Osteoblast (primary cell): ENCODE results near the gene TWF2. TPM values are rescaled to one million over a fixed set of nuclear protein-coding genes. Genes with fewer than 3 reads are reported as not detected.

Experiments
- DNase-seq: peaks from one replicate; pipeline ENCODE4 v3.0.0; 2011; ENCODE audit warnings: low spot score, mixed read lengths; ENCODE audit not compliant: insufficient read length; ENCODE audit errors: missing footprints
- H2AFZ ChIP-seq: 2 replicates; pipeline ENCODE4 v1.6.0; 2011; ENCODE audit warnings: mild to moderate bottlenecking, low read length
- H3K27ac ChIP-seq: 2 replicates; pipeline ENCODE4 v1.5.1; 2011; ENCODE audit warnings: mild to moderate bottlenecking, low read depth, low read length, moderate library complexity
- H3K27me3 ChIP-seq: 2 replicates; pipeline ENCODE4 v1.6.0; 2012; ENCODE audit warnings: mild to moderate bottlenecking, control low read depth, inconsistent platforms, low read length, moderate library complexity; ENCODE audit not compliant: insufficient read depth
- H3K36me3 ChIP-seq: 2 replicates; pipeline ENCODE4 v1.5.1; 2011; ENCODE audit warnings: mild to moderate bottlenecking, low read length, control low read depth, moderate library complexity; ENCODE audit not compliant: insufficient read depth
- H3K4me1 ChIP-seq: 2 replicates; pipeline ENCODE4 v1.5.1; 2011; ENCODE audit warnings: mild to moderate bottlenecking, low read length, control low read depth, moderate library complexity; ENCODE audit not compliant: insufficient read depth
- H3K4me2 ChIP-seq: 2 replicates; pipeline ENCODE4 v1.6.0; 2011; ENCODE audit warnings: mild to moderate bottlenecking, low read length; ENCODE audit not compliant: insufficient read depth
- H3K4me3 ChIP-seq: fragments of 200-600 bp; sonication (generic); 3 replicates; pipeline ENCODE4 v1.5.1; 2012; ENCODE audit warnings: mild to moderate bottlenecking, low read length, inconsistent platforms; ENCODE audit not compliant: insufficient read depth
- H3K79me2 ChIP-seq: 2 replicates; pipeline ENCODE4 v1.6.0; 2012; ENCODE audit warnings: mild to moderate bottlenecking, low read length, control low read depth, inconsistent platforms; ENCODE audit not compliant: insufficient read depth
- H3K9me3 ChIP-seq: 2 replicates; pipeline ENCODE4 v1.5.1; 2011; ENCODE audit warnings: low read depth, low read length, control low read depth
- H4K20me1 ChIP-seq: 2 replicates; pipeline ENCODE4 v1.6.0; 2012; ENCODE audit warnings: mild to moderate bottlenecking, low read length, control low read depth; ENCODE audit not compliant: insufficient read depth
- total RNA-seq: library from RNA; depleted of rRNA; stranded (reverse); fragments of >200 nt; gene quantifications from 2 replicates; pipeline ENCODE4 v1.2.3, GENCODE V29; 2012
- TF ChIP-seq, protein P1 (sequence below): IDR thresholded peaks from 2 replicates; pipeline ENCODE4 v1.5.1; 2011; ENCODE audit warnings: mild to moderate bottlenecking, low read depth, low read length, moderate library complexity; ENCODE audit errors: extremely low read depth

The TWF2 gene
- total RNA-seq, 1 donor: 138 TPM

DNA sequence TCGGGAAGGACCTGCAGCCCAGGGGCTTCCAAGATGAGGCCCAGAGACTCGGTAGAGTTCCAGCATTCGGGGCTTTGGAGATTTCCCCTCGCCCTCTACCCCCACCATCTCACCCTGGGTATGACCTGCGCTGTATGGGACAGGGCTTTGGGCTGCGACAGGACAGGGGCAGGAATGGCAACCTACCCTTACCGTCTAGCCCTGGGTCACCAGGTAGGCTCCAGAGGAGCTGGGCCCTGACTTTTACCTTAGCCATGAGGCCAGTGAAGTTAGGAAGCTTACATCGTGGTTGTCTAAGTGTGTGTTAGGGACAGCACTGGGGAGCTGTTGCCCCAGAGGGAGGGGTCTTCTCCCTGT lies 7.3 kb upstream of the TWF2 start:
- peaks cover 4% of the 10 kb centered on the region for H3K36me3 ChIP-seq
- peak overlapping the region; percentile 84 for H3K4me2 ChIP-seq
- peaks cover 12% of the 10 kb centered on the region for H4K20me1 ChIP-seq
- no peaks in the 10 kb centered on the region for H3K9me3 ChIP-seq
- H3K4me1 ChIP-seq: peaks cover 9% of the 10 kb centered on the region
- no peak overlapping the region for H3K27ac ChIP-seq
- H2AFZ ChIP-seq: peak overlapping the region; percentile 67
- peak overlapping the region; percentile 76 for H3K4me3 ChIP-seq
- peak; percentile 90 for DNase-seq
- TF ChIP-seq, protein P1, sequence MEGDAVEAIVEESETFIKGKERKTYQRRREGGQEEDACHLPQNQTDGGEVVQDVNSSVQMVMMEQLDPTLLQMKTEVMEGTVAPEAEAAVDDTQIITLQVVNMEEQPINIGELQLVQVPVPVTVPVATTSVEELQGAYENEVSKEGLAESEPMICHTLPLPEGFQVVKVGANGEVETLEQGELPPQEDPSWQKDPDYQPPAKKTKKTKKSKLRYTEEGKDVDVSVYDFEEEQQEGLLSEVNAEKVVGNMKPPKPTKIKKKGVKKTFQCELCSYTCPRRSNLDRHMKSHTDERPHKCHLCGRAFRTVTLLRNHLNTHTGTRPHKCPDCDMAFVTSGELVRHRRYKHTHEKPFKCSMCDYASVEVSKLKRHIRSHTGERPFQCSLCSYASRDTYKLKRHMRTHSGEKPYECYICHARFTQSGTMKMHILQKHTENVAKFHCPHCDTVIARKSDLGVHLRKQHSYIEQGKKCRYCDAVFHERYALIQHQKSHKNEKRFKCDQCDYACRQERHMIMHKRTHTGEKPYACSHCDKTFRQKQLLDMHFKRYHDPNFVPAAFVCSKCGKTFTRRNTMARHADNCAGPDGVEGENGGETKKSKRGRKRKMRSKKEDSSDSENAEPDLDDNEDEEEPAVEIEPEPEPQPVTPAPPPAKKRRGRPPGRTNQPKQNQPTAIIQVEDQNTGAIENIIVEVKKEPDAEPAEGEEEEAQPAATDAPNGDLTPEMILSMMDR: no peak
- no peaks in the 10 kb centered on the region for H3K27me3 ChIP-seq
- no peaks in the 10 kb centered on the region for H3K79me2 ChIP-seq

DNA sequence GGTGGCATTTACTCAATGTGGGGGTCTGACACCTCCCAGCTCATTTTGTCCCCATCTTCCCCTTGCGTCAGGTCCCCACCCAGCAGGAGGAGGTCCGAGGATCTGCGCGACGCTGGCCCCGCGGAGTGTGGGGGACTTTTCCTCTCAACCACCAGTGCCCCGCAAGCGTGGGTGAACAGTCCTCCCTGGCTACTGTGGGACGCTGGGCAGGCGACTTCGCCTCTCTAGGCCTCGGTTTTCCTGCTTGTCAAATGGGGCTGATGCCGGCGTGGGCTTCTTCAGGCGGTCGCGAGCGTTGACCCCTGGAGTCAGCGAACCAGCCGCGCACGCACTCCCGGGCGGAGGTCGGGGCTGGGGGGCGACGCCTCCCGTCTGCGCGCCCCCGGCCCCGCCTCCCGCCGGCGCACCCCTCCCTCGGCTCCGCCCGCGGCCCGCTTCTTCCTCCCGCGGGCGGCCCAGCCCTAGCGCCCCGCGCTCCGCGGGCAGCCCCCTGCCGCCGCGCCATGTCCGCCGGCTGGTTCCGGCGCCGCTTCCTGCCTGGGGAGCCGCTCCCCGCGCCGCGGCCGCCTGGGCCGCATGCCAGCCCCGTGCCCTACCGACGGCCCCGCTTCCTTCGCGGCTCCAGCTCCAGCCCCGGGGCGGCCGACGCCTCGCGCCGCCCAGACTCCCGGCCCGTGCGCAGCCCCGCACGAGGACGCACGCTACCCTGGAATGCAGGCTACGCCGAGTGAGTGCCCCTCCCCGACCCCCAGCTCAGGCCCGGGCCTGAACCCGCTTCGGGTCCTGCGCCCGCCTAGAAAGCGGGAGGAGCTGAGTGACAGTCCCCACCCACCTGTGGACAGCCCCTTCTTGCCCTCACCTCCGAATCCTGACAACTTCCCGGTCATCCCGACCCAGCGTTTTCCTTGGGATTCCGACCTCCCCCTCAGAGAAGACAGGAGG lies 6.6 kb upstream of the TWF2 start, which contains the start of gene PPM1M:
Gene PPM1M, plus strand, starts transcription at position 438 of the 942 bp plus-strand sequence. Its CDS starts 66 bp downstream, at position 504.
- Histone ChIP-seq H4K20me1 (peaks cover 12% of the 10 kb centered on the region), H2AFZ (peak within 1 kb of the TSS; percentile 76), H3K4me3 (peak within 1 kb of the TSS; percentile 76), H3K27ac (peak within 1 kb of the TSS; percentile 30), H3K79me2 (no peaks in the 10 kb centered on the region), H3K4me2 (peak within 1 kb of the TSS; percentile 84), H3K36me3 (peaks cover 4% of the 10 kb centered on the region), H3K4me1 (peaks cover 12% of the 10 kb centered on the region), H3K27me3 (no peaks in the 10 kb centered on the region), H3K9me3 (no peaks in the 10 kb centered on the region)
- DNase-seq: peak; percentile 98
- TF ChIP-seq, protein P1: no peak

DNA sequence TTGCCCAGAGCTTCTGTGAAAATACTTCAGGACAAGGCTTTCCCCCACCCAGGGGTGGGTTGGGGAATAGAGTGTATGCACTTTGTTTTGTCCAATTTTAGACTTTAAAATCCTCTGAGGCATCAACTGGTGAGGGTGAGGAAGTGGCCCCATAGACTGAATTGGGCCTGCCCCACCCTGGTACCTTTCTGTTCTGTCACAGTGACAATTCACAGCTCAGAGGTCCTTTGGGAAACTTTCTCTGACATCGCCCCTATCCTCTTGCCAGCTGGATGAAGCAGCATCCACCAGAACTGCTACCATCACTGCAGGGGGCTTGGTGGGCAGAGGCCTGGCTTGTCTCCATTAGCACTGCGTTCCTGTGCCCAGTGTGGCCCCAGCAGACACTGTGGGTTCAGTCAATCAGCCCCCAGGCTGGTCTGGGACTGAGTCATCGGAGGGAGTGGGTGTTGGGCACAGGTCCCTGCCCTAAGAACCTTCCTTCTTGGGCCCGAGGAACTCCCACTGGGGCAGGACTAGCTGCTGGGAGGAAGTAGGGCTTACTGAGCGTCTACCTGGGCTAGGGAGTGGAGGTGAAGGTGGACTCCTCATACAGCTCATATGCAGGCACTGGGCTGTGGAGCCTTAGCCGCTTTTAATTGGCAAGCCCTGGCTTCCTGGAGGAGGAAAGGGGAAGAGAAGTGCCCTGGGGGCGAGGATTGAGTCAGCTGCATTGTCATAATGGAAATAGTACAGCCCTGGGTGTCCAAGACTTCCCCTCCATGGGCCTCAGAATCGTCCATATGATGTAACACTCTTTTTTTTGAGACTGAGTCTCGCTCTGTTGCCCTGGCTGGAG lies 5.1 kb upstream of the TWF2 start:
- Histone ChIP-seq H3K27me3 (no peaks in the 10 kb centered on the region), H3K9me3 (no peaks in the 10 kb centered on the region), H3K4me1 (peaks cover 27% of the 10 kb centered on the region), H3K36me3 (no peaks in the 10 kb centered on the region), H3K79me2 (peaks cover 3% of the 10 kb centered on the region), H2AFZ (no peak overlapping the region), H3K4me3 (no peak overlapping the region), H4K20me1 (peaks cover 6% of the 10 kb centered on the region), H3K27ac (no peak overlapping the region), H3K4me2 (no peak overlapping the region)
- peak; percentile 93 for DNase-seq
- TF ChIP-seq, protein P1: no peak

DNA sequence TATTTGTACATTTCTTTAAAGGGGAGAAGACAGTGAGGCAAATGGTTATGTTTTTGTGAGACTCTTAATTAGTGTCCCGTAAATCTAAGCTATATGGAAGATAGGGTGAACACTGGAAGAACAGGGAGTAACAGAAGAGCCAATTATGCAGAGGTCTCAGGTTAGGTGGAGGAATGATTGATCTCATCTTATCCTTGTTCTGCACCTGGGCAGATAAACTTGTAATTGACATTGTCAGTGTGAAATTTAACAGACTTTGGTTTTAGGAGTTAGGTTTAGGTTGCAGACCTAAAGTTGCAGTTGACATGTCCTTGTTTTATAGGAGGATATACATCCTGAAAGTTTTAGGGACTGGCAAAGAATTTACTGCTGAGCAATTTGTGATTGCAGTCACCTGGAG lies 3.1 kb upstream of the TWF2 start:
- peak; percentile 45 for DNase-seq
- H4K20me1 ChIP-seq: peaks cover 10% of the 10 kb centered on the region
- H3K36me3 ChIP-seq: no peaks in the 10 kb centered on the region
- no peaks in the 10 kb centered on the region for H3K9me3 ChIP-seq
- peaks cover 19% of the 10 kb centered on the region for H3K79me2 ChIP-seq
- H3K4me1 ChIP-seq: peaks cover 43% of the 10 kb centered on the region
- H3K27me3 ChIP-seq: no peaks in the 10 kb centered on the region
- H3K4me3 ChIP-seq: no peak overlapping the region
- H3K27ac ChIP-seq: no peak overlapping the region
- no peak overlapping the region for H3K4me2 ChIP-seq
- TF ChIP-seq, protein P1: no peak
- no peak overlapping the region for H2AFZ ChIP-seq
